H1 (cell line): ENCODE data around the gene RPTOR. TPM values are rescaled to one million over a fixed set of nuclear protein-coding genes. Genes with fewer than 3 reads are reported as not detected.

Experiments
- CTCF ChIA-PET: fragments of 300-600 bp; sonication (Branson Sonifier 250); formaldehyde crosslinking; loops from one replicate; lab custom pipeline; 2021; ENCODE audit not compliant: partially characterized antibody; lab: Charles Lee
- POLR2A ChIA-PET: fragments of 300-600 bp; sonication (Branson Sonifier 250); formaldehyde crosslinking; loops from one replicate; lab custom pipeline; 2021; ENCODE audit warnings: inconsistent platforms; ENCODE audit not compliant: partially characterized antibody; lab: Charles Lee
- DNase-seq, 2 experiments: peaks; one replicate each; pipeline versions ENCODE4 v3.0.0 to v3.0.0-alpha.2; 2010 to 2022; ENCODE audit warnings: low spot score in 2 of 2, low read depth in 1 of 2, mixed read lengths in 1 of 2
- FAIRE-seq: peaks from 2 replicates; lab custom pipeline; 2011; peaks lifted over from hg19 to GRCh38; lab: Jason Lieb, UNC
- H2AFZ ChIP-seq: 2 replicates; pipeline ENCODE4 v1.8.1; 2012; ENCODE audit warnings: low read length, inconsistent platforms
- H2AK5ac ChIP-seq: 2 replicates; pipeline ENCODE4 v1.6.1; 2013; ENCODE audit warnings: low read depth, low read length
- H2BK120ac ChIP-seq: replicated peaks from 2 replicates; pipeline ENCODE3; 2013; ENCODE audit warnings: low read depth, low read length, inconsistent platforms
- H2BK12ac ChIP-seq: 2 replicates; pipeline ENCODE4 v1.6.1; 2013; ENCODE audit warnings: low read depth, low read length
- H2BK15ac ChIP-seq: 2 replicates; pipeline ENCODE4 v1.6.1; 2013; ENCODE audit warnings: low read length
- H2BK20ac ChIP-seq: 2 replicates; pipeline ENCODE4 v1.6.1; 2013; ENCODE audit warnings: low read length
- H2BK5ac ChIP-seq: 2 replicates; pipeline ENCODE4 v1.6.1; 2013; ENCODE audit warnings: low read depth, low read length
- H3K14ac ChIP-seq: 2 replicates; pipeline ENCODE4 v1.6.1; 2013; ENCODE audit warnings: inconsistent platforms; ENCODE audit not compliant: insufficient read length
- H3K18ac ChIP-seq: 2 replicates; pipeline ENCODE4 v1.6.1; 2013; ENCODE audit warnings: low read length; ENCODE audit errors: extremely low read depth
- H3K23ac ChIP-seq: 2 replicates; pipeline ENCODE4 v1.6.1; 2013; ENCODE audit warnings: inconsistent platforms; ENCODE audit not compliant: insufficient read length
- H3K23me2 ChIP-seq: 2 replicates; pipeline ENCODE4 v1.6.1; 2013; ENCODE audit warnings: low read depth, low read length
- H3K27ac ChIP-seq: 2 replicates; pipeline ENCODE4 v1.6.1; 2011; ENCODE audit warnings: low read depth, low read length, inconsistent platforms
- H3K27me3 ChIP-seq, 4 experiments: replicated peaks in 1 of 4; 1 replicate in 1 of 4; 2 replicates in 3 of 4; pipeline versions ENCODE4 v1.6.1 to v1.8.1; 2011 to 2013; ENCODE audit warnings: low read length in 3 of 4, mild to moderate bottlenecking in 3 of 4, inconsistent platforms in 2 of 4, mixed read lengths in 2 of 4, moderate library complexity in 1 of 4; ENCODE audit not compliant: control insufficient read depth in 3 of 4, insufficient read depth in 3 of 4; ENCODE audit errors: extremely low read depth in 1 of 4
- H3K36me3 ChIP-seq, 4 experiments: 2 replicates each; pipeline versions ENCODE4 v1.6.1 to v1.8.1; 2011 to 2013; ENCODE audit warnings: mild to moderate bottlenecking in 4 of 4, low read length in 3 of 4, moderate library complexity in 2 of 4, control low read depth in 1 of 4, inconsistent platforms in 1 of 4; ENCODE audit not compliant: insufficient read depth in 4 of 4, control insufficient read depth in 2 of 4
- H3K4ac ChIP-seq: replicated peaks from 2 replicates; pipeline ENCODE3; 2013; ENCODE audit warnings: low read length, low read depth, mixed read lengths, inconsistent platforms; ENCODE audit not compliant: insufficient read length
- H3K4me1 ChIP-seq, 4 experiments: replicated peaks in 1 of 4; 1 replicate in 1 of 4; 2 replicates in 3 of 4; pipeline versions ENCODE4 v1.6.1 to v1.8.1; 2011 to 2013; ENCODE audit warnings: low read length in 3 of 4, inconsistent platforms in 2 of 4, mixed read lengths in 1 of 4; ENCODE audit not compliant: insufficient read depth in 4 of 4, control insufficient read depth in 3 of 4
- H3K4me2 ChIP-seq, 2 experiments: 2 replicates each; pipeline versions ENCODE4 v1.6.1 to v1.8.1; 2011 to 2013; ENCODE audit warnings: low read depth in 2 of 2, low read length in 2 of 2, control low read depth in 1 of 2, inconsistent platforms in 1 of 2, mild to moderate bottlenecking in 1 of 2; ENCODE audit not compliant: insufficient read depth in 1 of 2
- H3K4me3 ChIP-seq, 4 experiments: fragments of 200-600, 300-600 bp in 1 of 4; sonication (generic), shearing (Covaris generic), sonication (Bioruptor Twin) in 1 of 4; 2 replicates each; pipeline versions ENCODE4 v1.5.1 to v1.8.1; 2011 to 2016; ENCODE audit warnings: low read length in 4 of 4, low read depth in 3 of 4, control low read depth in 2 of 4, inconsistent platforms in 2 of 4, mild to moderate bottlenecking in 2 of 4, mixed read lengths in 1 of 4, moderate library complexity in 1 of 4; ENCODE audit not compliant: insufficient read depth in 2 of 4; ENCODE audit errors: extremely low read depth in 1 of 4
- H3K56ac ChIP-seq: replicated peaks from 2 replicates; pipeline ENCODE3; 2013; ENCODE audit warnings: low read depth, mild to moderate bottlenecking, mixed read lengths, low read length, inconsistent platforms; ENCODE audit not compliant: insufficient read length
- H3K79me1 ChIP-seq: 2 replicates; pipeline ENCODE4 v1.6.1; 2013; ENCODE audit warnings: low read depth, low read length, control low read depth
- H3K79me2 ChIP-seq, 2 experiments: 2 replicates each; pipeline versions ENCODE4 v1.6.1 to v1.8.1; 2012 to 2013; ENCODE audit warnings: low read length in 2 of 2, mild to moderate bottlenecking in 2 of 2, inconsistent platforms in 1 of 2; ENCODE audit not compliant: insufficient read depth in 2 of 2, control insufficient read depth in 1 of 2
- H3K9ac ChIP-seq, 4 experiments: replicated peaks in 1 of 4; 1 replicate in 1 of 4; 2 replicates in 3 of 4; pipeline versions ENCODE4 v1.6.1 to v1.8.1; 2011 to 2013; ENCODE audit warnings: low read depth in 3 of 4, low read length in 3 of 4, control low read depth in 2 of 4, mild to moderate bottlenecking in 2 of 4, moderate library complexity in 2 of 4, inconsistent platforms in 1 of 4; ENCODE audit errors: extremely low read depth in 1 of 4
- H3K9me3 ChIP-seq, 2 experiments: 2 replicates each; pipeline versions ENCODE4 v1.6.1 to v1.8.1; 2012 to 2013; ENCODE audit warnings: mild to moderate bottlenecking in 2 of 2, moderate library complexity in 2 of 2, control low read depth in 1 of 2, inconsistent platforms in 1 of 2, low read depth in 1 of 2, low read length in 1 of 2, mixed read lengths in 1 of 2; ENCODE audit not compliant: insufficient read depth in 2 of 2
- H4K20me1 ChIP-seq, 2 experiments: replicated peaks in 1 of 2; 2 replicates each; pipeline versions ENCODE3 to v1.8.1; 2011 to 2013; ENCODE audit warnings: inconsistent platforms in 2 of 2, low read length in 2 of 2, mild to moderate bottlenecking in 1 of 2; ENCODE audit not compliant: insufficient read depth in 2 of 2, control insufficient read depth in 1 of 2
- H4K5ac ChIP-seq: 2 replicates; pipeline ENCODE4 v1.6.1; 2013; ENCODE audit warnings: low read length, low read depth, mixed read lengths, inconsistent platforms; ENCODE audit not compliant: insufficient read length
- H4K8ac ChIP-seq: 2 replicates; pipeline ENCODE4 v1.8.0; 2013; ENCODE audit warnings: mild to moderate bottlenecking, moderate library complexity, low read length, inconsistent platforms; ENCODE audit not compliant: insufficient read depth; ENCODE audit errors: extremely low read depth
- H4K91ac ChIP-seq: replicated peaks from 2 replicates; pipeline ENCODE3; 2013; ENCODE audit warnings: low read length, mixed read lengths, inconsistent platforms; ENCODE audit not compliant: insufficient read length
- CBX8 ChIP-seq: fragments of 300-800, 300-1000 bp; sonication (generic); IDR thresholded peaks from 2 replicates; pipeline ENCODE4 v1.7.1; 2016; ENCODE audit warnings: low read depth, low read length, borderline replicate concordance
- CTBP2 ChIP-seq: IDR thresholded peaks from 2 replicates; pipeline ENCODE4 v1.7.0; 2011; ENCODE audit warnings: borderline replicate concordance, mild to moderate bottlenecking, moderate library complexity, mixed read lengths, low read length; ENCODE audit not compliant: insufficient read depth, insufficient read length
- EZH2 ChIP-seq: fragments of 200-600 bp; sonication (generic); IDR thresholded peaks from 2 replicates; pipeline ENCODE4 v1.7.1; 2012; ENCODE audit warnings: low read depth, mild to moderate bottlenecking, moderate library complexity, low read length, inconsistent platforms; ENCODE audit not compliant: severe bottlenecking
- NANOG ChIP-seq: IDR thresholded peaks from 2 replicates; pipeline ENCODE4 v1.6.1; 2011; ENCODE audit warnings: low read length, low read depth, mild to moderate bottlenecking, inconsistent platforms; ENCODE audit not compliant: insufficient read depth, poor library complexity, severe bottlenecking
- PHF8 ChIP-seq: fragments of 200-600 bp; sonication (generic); conservative IDR thresholded peaks from 2 replicates; pipeline ENCODE4 v1.7.1; 2012; ENCODE audit warnings: low read depth, mild to moderate bottlenecking, inconsistent platforms, low read length, moderate library complexity
- RAD21 ChIP-seq, 2 experiments: IDR thresholded peaks in 1 of 2; conservative IDR thresholded peaks in 1 of 2; 2 replicates each; pipeline ENCODE4 v1.6.1; 2011; ENCODE audit warnings: low read depth in 2 of 2, low read length in 2 of 2, improper control_type of control experiment in 1 of 2, inconsistent platforms in 1 of 2, mild to moderate bottlenecking in 1 of 2, moderate library complexity in 1 of 2
- RFX5 ChIP-seq: IDR thresholded peaks from 2 replicates; pipeline ENCODE4 v1.6.1; 2011; ENCODE audit warnings: low read depth, low read length, improper control_type of control experiment, borderline replicate concordance
- SRF ChIP-seq: IDR thresholded peaks from 2 replicates; pipeline ENCODE4 v1.6.1; 2011; ENCODE audit warnings: mild to moderate bottlenecking, low read depth, low read length, moderate library complexity
- ZNF274 ChIP-seq: IDR thresholded peaks from 2 replicates; pipeline ENCODE4 v1.7.0; 2012; ENCODE audit warnings: low read length, borderline replicate concordance; ENCODE audit errors: extremely low read depth
- WGBS, 2 experiments: shearing (Covaris generic) in 1 of 2; methylation state at CpG; one replicate each; pipeline versions ENCODE4 v1.1.6 to v1.1.7; 2013 to 2015; ENCODE audit warnings: low lambda C conversion rate in 2 of 2, mixed read lengths in 2 of 2, inconsistent platforms in 1 of 2, low coverage in 1 of 2, missing lambda C conversion rate in 1 of 2; ENCODE audit not compliant: insufficient replicate concordance in 2 of 2, insufficient coverage in 1 of 2, insufficient read length in 1 of 2; ENCODE audit errors: extremely low coverage in 1 of 2, missing lambda C conversion rate in 1 of 2; 5-methylcytosine and 5-hydroxymethylcytosine counted together
- polyA plus RNA-seq, 7 experiments: library from polyadenylated mRNA; depleted of rRNA in 3 of 7; stranded (reverse) in 5 of 7; unstranded in 2 of 7; fragments of >200 nt in 5 of 7; fragments of 200-250 nt in 2 of 7; gene quantifications; 1 replicate in 5 of 7; 2 replicates in 1 of 7; 4 replicates in 1 of 7; pipeline versions ENCODE4 v1.2.1 to v1.2.3, GENCODE V29; 2011 to 2013; ENCODE audit warnings: missing spikeins in 2 of 7, mixed read lengths in 2 of 7
- total RNA-seq: library from RNA; stranded (reverse); fragmentation: NEBNext Ultra II Directional; extraction: Animal tissue kit (Norgen Biotek cat#: 25700); gene quantifications from 2 replicates; pipeline ENCODE4 v1.2.1, GENCODE V29; 2021
- TF ChIP-seq, protein P1 (sequence below): IDR thresholded peaks from 2 replicates; pipeline ENCODE4 v1.6.1; 2011; ENCODE audit warnings: low read length, improper control_type of control experiment
- TF ChIP-seq, protein P2 (sequence below): IDR thresholded peaks from 2 replicates; pipeline ENCODE4 v1.6.1; 2011; ENCODE audit warnings: low read depth, mild to moderate bottlenecking, low read length; ENCODE audit not compliant: insufficient read depth

The RPTOR gene
- total and polyA plus RNA-seq, 2 of the 8 experiments (the other 6 are each of a cell fraction or from before 2014, with no cell fraction given) = 6.9 to 28.7 TPM

- peaks cover 0 to 4% of the 10 kb centered on the region in 2 experiments for H4K20me1 ChIP-seq
- no peak overlapping the region for H3K56ac ChIP-seq
- no peak overlapping the region for H3K14ac ChIP-seq
- ChIA-PET CTCF (no interaction called here), POLR2A (no interaction called here)
- 93% methylated on average over 4 of the region's 4 CpGs; no CpG with 5 or more reads in 1 of the 2 experiments for WGBS, 2 experiments
- H3K4me3 ChIP-seq = no peak overlapping the region
- H3K23ac ChIP-seq = no peak overlapping the region
- no peak overlapping the region for H2AFZ ChIP-seq
- no peaks in the 10 kb centered on the region for H3K23me2 ChIP-seq
- no peak overlapping the region for H4K91ac ChIP-seq
- peaks cover 4% of the 10 kb centered on the region; the same call in 1 of the 2 replicates for H3K79me1 ChIP-seq
- no peak overlapping the region for H3K18ac ChIP-seq
- no peak overlapping the region for H4K8ac ChIP-seq
- no peak overlapping the region for H2BK20ac ChIP-seq
- no peak overlapping the region for H2BK12ac ChIP-seq
- no peaks in the 10 kb centered on the region for H3K36me3 ChIP-seq
- H2BK15ac ChIP-seq = no peak overlapping the region
- no peaks in the 10 kb centered on the region for H3K9me3 ChIP-seq
- no peak overlapping the region for H2AK5ac ChIP-seq
- peaks cover 0 to 18% of the 10 kb centered on the region in 2 experiments; a peak in 2 of 4 replicates for H3K79me2 ChIP-seq
- H3K27ac ChIP-seq = no peak overlapping the region
- no peak overlapping the region for H2BK120ac ChIP-seq
- no peak overlapping the region for H3K9ac ChIP-seq
- no peak overlapping the region for H4K5ac ChIP-seq
- H3K4me1 ChIP-seq = peaks cover 0 to 9% (median under 1%) of the 10 kb centered on the region in 4 experiments; a peak in 6 of 7 replicates
- FAIRE-seq (no peak), DNase-seq (no peak)
- no peak overlapping the region for H2BK5ac ChIP-seq
- no peak overlapping the region for H3K4me2 ChIP-seq
- H3K4ac ChIP-seq = no peak overlapping the region
- no peaks in the 10 kb centered on the region for H3K27me3 ChIP-seq
- TF ChIP-seq SRF = no peak
- TF ChIP-seq PHF8 = no peak
- no peak for TF ChIP-seq CBX8
- TF ChIP-seq RAD21 (IDR thresholded peaks at IDR 0.05 in 1 of 2, conservative IDR thresholded peaks at IDR 0.05 in 1 of 2; ENCODE audit: low read depth in 2 of 2, low read length in 2 of 2) = no peak
- TF ChIP-seq, protein P1, sequence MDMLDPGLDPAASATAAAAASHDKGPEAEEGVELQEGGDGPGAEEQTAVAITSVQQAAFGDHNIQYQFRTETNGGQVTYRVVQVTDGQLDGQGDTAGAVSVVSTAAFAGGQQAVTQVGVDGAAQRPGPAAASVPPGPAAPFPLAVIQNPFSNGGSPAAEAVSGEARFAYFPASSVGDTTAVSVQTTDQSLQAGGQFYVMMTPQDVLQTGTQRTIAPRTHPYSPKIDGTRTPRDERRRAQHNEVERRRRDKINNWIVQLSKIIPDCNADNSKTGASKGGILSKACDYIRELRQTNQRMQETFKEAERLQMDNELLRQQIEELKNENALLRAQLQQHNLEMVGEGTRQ = no peak
- TF ChIP-seq CTBP2 = no peak
- TF ChIP-seq NANOG = no peak
- TF ChIP-seq EZH2 = no peak
- TF ChIP-seq, protein P2, sequence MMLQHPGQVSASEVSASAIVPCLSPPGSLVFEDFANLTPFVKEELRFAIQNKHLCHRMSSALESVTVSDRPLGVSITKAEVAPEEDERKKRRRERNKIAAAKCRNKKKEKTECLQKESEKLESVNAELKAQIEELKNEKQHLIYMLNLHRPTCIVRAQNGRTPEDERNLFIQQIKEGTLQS = no peak
- TF ChIP-seq ZNF274 = no peak
- TF ChIP-seq RFX5 = no peak
Measured at GRCh38 chr17:80712089-80712488, 167.5 kb downstream of the RPTOR start.
